Measurements from ENCODE around the gene HGS.

DNA sequence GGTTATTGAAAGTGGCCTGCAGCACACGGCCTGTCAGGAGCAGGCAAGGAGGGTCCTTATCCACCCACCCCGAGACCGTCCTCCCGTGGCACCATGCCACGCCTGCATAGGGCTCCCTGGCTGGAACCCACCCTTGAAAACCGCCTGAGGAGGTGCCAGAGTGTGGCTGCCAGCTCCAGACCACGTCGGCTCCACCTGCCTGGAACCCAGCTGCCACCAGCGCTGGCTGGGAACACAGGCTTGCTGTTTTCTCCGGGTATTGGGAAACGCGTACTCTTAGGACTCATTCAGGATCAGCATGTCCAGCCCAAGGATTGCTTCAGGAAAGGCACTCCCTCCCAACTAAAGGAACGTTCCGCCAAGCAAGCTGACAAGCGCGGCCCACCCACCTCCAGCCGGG lies 6.9 kb upstream of the HGS start:
- TF ChIP-seq, protein P1, sequence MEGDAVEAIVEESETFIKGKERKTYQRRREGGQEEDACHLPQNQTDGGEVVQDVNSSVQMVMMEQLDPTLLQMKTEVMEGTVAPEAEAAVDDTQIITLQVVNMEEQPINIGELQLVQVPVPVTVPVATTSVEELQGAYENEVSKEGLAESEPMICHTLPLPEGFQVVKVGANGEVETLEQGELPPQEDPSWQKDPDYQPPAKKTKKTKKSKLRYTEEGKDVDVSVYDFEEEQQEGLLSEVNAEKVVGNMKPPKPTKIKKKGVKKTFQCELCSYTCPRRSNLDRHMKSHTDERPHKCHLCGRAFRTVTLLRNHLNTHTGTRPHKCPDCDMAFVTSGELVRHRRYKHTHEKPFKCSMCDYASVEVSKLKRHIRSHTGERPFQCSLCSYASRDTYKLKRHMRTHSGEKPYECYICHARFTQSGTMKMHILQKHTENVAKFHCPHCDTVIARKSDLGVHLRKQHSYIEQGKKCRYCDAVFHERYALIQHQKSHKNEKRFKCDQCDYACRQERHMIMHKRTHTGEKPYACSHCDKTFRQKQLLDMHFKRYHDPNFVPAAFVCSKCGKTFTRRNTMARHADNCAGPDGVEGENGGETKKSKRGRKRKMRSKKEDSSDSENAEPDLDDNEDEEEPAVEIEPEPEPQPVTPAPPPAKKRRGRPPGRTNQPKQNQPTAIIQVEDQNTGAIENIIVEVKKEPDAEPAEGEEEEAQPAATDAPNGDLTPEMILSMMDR (IDR thresholded peaks at IDR 0.05) = no peak
- TF ChIP-seq POLR2A (IDR thresholded peaks at IDR 0.05) = no peak

Measured in body of pancreas (tissue), 4 donors.